Prostate gland (tissue), 2 donors: ENCODE measurements around the gene TRPM3.

ENCODE experiments used
- CTCF ChIP-seq, 4 experiments: fragments of 200-600 bp in 2 of 4; fragments of 450-650 bp in 2 of 4; sonication (generic) in 2 of 4; IDR thresholded peaks; 1 replicate in 3 of 4; 2 replicates in 1 of 4; pipeline ENCODE4 v1.5.1; 2016 to 2019; ENCODE audit warnings: antibody characterized with exemption in 4 of 4, mild to moderate bottlenecking in 2 of 4, moderate library complexity in 2 of 4
- POLR2AphosphoS5 ChIP-seq: sonication (generic); formaldehyde crosslinking; IDR thresholded peaks from one replicate; pipeline ENCODE4 v1.6.1; 2017; ENCODE audit warnings: antibody characterized with exemption

GRCh38 chr9:70814597-70814996 is 306.8 kb downstream of the TRPM3 start:
- TF ChIP-seq CTCF (IDR thresholded peaks at IDR 0.05) (no peak), POLR2AphosphoS5 (no peak)
